Measurements from ENCODE around the gene P4HA3.

DNA sequence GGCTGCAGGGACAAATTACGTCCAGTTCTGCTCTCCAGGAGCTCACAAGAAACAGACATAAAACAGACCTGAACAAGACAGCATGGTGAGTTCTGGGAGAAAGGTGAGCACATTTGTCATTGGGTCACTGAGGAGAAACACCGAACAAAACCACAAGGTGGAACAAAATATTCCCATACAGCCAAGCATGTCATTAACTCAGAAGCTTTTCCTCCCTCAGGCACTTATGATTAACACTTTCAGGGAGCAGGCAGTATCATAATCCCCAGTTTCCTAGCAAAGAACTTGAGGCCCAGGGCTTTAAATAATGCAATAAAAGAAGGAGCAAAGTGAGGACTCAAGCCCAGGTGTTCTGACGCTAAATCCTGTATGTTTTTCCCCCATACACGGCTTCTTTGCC lies 43.0 kb downstream of the P4HA3 start:
- TF ChIP-seq CTCF (IDR thresholded peaks at IDR 0.05), result no peak
- TF ChIP-seq POLR2AphosphoS5 (IDR thresholded peaks at IDR 0.05), result no peak
- TF ChIP-seq EP300 (IDR thresholded peaks at IDR 0.05), result no peak
- TF ChIP-seq POLR2A (IDR thresholded peaks at IDR 0.05; ENCODE audit: low read depth), result no peak

Measured in esophagus muscularis mucosa (tissue), 4 donors.